GM21515 (cell line): ENCODE results near the gene PDZD8.
"Not testable (repeated sequence)": the region's sequence is repeated elsewhere in the genome, so short reads cannot be mapped to it uniquely, and the experiment has no call there.

ENCODE experiments used
- ATAC-seq: cut with Tn5 transposase; IDR thresholded peaks from one replicate; pipeline ENCODE4 v1.9.1; 2021; ENCODE audit not compliant: unreplicated experiment

The PDZD8 gene

DNA sequence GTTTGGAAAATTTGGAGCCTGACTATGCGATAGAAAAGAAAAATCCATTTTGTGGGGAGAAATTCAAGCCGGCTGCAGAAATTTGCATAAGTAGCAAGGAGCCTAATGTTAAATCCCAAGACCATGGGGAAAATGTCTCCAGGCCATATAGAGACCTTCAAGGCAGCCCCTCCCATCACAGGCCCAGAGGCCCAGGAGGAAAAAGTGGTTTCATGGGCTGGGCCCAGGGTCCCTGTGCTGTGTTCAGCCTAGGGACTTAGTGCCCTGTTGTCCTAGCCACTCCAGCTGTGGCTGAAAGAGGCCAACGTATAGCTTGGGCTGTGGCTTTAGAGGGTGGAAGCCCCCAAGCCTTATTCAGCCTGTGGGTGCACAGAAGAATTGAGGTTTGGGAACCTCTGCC lies 71.8 kb downstream of the PDZD8 start:
- ATAC-seq, result not testable (repeated sequence)

DNA sequence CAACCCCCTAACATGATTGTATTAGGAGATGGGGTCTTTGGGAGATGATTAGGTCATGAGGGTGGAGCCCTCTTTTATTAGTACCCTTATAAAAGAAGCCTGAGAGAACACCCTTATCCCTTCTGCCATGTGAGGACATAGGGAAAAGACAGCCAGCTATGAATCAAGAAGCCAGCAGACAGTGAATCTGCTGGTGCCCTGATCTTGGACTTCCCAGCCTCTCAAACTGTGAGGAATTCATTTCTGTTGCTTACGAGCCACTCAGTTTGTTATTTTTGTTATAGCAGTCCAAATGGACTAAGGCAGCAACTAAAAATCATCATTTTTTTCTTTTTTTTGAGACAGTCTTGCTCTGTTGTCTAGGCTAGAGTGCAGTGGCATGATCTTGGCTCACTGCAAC lies 74.6 kb downstream of the PDZD8 start:
- ATAC-seq, result no peak

DNA sequence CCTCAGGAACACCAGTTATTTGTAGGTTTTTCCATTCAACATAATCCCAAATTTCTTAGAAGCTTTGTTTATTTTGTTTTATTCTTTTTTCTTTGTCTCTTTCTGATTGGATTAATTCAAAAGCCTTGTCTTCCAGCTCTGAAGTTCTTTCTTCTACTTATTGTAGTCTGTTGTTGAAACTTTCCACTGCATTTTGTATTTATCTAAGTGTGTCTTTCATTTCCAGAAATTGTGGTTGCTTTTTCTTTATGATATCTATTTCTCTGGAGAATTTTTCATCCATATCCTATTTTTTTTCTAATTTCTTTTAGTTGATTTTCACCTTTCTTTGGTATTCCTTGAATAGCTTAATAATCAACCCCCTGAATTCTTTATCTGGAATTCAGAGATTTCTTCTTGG lies 75.8 kb downstream of the PDZD8 start:
- ATAC-seq, result no peak

DNA sequence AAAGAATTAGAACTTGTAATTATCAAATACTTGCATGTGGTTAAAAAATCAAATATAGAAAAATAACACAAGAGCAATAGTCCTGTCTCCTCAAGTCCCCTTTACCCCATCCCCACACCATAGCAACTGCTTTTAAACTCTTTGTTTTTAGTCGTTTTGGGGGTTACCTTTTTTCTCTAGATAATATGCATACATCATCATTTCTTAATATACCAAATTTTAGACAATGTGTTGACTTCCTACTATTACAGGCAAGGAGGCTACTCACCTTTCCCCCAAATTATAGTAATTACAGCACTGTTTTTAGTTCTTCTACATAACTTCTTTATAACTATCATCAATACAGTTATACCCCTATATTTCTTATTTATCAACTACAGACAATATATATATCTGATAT lies 77.0 kb downstream of the PDZD8 start:
- ATAC-seq, result no peak

DNA sequence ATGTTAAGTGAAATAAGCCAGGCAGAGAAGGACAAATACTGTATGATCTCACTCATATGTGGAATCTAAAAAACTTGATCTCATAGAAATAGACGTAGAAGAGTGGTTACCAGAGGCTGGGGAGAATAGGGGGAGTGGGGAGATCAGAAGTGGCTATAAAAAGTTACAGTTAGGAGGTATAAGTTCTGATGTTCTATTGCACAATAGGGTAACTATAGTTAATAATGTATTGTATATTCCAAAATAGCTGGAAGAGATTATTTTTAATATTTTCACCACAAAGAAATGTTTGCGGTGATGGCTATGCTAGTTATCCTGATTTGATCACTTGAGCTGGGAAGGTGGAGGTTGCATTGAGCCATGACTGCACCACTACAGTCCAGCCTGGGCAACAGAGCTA lies 80.5 kb downstream of the PDZD8 start:
- ATAC-seq, result no peak

DNA sequence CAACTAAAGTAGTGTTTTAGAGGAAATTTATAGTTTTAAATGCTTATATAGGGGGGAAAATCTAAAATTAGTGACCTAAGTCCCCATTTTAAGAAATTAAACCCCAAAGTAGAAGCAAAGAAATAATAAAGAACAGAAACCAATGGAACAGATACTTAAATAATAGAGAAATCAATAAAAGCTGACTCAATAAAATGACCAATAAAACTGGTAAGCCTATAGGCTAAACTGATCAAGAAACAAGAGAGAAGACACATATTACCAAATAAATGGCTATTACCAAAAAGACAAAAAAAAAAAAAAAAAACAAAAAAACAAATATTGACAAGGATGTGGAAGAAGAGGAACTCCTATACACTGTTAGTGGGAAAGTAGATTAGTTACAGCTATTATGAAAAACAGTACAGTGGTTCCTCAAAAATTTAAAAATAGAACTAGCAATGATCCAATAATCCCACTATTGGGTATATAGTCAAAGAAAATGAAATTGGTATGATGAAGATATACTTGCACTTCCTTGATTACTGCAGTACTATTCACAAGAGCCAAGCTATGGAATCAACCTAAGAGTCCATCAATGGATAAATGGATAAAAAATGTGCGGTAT lies 81.1 kb downstream of the PDZD8 start:
- ATAC-seq, result no peak

DNA sequence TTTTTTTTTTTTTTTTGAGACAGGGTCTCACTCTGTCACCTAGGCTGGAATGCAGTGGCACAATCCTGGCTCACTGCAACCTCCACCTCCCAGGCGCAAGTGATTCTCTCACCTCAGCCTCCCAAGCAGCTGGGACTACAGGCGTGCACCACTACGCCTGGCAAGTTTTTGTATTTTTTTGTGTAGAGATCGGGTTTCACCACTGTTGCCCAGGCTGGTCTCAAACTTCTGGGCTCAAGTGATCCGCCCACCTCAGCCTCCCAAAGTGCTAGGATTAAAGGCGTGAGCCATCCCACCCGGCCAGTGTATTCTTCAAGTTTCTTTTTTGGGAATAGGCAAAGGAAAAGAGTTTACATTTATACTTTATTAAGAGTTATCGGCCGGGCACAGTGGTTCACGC lies 84.4 kb downstream of the PDZD8 start:
- not testable (repeated sequence) for ATAC-seq

DNA sequence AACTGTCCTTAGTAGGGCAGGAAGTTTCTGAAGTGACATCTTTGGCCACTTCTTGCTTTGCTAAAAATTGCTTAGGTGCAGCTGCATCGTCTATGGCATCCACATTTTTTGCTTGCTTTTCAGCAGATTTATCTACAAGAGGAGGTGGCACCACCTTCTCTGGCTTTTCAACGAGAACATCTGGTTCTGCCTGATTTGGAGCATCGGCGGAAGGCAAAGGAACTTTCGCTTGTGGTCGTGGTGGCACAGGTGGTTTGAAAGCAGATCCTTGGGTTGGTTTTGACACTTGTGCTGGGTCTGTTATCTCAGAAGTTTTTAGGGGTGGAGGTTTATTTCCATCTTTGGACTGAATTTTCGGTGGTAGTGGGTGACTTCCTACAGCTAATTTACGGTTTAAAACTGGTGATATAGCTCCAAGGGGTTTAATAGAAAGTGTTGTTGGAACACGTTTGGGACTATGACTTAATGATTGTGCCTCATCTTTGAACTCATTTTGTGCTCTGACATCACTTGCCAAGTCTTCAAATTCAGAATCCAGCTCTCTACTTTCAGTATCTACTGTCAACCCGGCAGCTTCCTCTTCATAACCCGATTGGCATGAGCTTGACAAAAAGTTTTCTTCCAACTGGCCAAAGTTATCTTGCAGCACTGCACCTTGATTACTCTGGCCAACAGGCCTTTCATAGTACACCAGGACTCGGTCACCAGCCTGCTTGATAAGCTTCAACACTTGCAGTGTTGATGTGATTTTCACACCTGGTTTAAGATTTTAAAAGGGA lies 90.3 kb downstream of the PDZD8 start:
- ATAC-seq, result no peak

DNA sequence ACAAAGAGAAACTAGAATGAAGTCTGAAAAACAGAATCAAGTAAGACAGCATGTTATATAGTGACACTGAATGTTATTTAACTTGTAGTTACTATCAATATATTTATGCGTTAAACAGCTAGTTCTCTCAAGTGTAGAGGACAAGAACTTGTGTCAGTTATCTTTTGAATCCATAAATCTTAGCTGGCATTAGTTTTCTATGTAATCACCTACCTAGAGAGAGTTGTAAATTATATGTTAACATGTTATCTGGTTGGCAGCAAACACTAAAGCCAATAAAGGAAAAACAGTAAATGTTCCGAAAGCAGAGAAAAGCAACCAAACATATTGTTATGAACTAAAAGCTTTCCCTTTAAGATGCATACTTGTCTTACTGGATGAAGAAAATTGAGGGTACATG lies 97.6 kb downstream of the PDZD8 start:
- ATAC-seq, result no peak

DNA sequence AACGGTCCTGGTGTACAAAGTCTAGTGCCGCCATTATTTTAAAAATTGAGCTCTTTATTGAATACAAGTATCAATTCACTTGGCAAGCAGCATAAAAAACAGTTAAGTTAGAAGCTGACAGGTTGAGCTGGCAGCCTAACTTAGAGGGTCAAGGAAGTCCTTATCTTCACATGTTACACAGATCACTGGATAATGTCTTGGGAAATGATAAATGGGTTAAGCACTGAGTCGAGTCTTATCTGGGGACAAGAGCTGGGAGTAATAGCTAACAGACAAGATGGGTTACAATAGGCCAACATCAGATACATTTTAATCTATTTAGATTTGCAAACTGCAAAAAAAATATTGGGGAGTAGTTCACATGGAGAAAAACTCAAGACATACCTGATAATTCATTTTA lies 100.1 kb downstream of the PDZD8 start:
- ATAC-seq, result no peak

DNA sequence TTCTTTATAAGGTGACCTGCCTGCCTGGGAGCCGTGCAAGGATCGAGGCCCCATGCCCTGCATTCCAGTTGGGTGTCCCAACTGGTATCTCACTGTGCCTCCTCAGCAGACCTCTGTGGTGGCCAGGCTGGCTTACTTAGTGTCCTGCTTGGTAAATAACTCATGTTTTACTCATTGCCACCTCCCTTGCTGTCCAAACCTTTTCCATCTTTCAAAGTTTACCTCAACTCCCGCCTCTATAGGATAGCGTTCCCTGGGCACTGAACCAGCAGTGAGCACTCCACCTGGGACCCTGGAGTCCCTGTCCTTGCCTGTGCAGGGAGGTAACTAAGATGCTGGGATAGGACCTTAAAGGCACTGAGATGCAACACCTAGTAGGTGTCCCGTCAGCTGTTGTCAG lies 100.7 kb downstream of the PDZD8 start:
- ATAC-seq, result no peak

DNA sequence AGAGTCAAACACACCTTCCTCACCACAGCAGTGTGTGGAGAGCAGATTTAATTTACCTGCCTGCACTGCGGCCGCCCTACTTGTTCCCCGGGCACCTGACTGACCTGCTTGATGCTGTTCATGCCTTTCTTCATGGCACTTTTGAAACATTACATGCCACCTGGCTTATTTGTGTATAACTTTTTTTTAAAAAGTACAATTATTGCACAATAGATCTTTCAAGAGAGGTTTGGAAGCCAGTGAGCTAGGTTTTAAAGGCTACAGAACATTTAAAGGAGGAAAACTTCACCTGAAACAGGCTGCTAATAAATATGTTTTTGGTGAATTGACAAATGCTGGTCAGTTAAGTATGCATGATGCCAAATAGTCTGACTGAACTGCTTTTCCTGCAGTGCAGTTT lies 101.3 kb downstream of the PDZD8 start:
- no peak for ATAC-seq

DNA sequence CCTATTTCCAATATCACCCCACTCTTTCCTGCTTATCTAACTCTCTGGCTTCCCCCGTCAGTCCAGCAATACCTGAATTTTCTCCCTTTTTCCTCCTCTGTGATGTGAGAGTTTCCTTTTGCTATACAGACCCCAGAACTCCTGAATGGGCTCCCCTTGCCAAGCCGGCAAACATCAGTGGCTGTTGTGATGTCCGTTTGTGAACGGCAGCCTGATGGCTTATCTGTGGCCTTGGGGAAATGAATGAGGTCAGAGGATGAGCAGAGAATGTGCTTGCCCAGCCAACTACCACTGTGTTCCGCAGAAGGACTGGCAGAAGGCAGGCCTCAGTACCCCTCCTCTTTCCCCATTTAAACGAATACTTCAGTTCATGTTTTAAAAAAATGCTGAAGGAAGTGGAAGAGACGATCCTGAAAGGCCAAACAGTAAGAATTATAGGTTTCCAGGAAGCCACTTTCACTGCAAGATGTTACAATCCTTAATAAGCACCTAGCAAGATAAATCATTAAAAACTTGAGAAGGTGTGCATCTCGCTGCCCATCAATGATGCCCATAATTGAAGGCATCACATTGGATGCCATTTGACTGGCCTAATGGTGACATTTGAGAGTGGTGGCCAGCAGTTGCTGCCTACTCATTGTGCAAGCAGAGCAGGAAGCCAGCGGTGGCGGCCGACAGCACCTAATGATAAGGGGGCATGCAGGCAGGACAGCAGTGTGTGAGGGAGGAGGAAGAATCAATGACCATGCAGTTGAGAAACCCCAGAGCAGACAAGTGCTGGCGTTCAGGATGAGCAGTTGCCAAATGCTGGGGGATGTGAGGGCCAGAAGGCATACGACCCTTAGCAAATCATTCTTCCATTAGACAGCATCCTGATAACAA lies 102.8 kb downstream of the PDZD8 start:
- ATAC-seq, result no peak

DNA sequence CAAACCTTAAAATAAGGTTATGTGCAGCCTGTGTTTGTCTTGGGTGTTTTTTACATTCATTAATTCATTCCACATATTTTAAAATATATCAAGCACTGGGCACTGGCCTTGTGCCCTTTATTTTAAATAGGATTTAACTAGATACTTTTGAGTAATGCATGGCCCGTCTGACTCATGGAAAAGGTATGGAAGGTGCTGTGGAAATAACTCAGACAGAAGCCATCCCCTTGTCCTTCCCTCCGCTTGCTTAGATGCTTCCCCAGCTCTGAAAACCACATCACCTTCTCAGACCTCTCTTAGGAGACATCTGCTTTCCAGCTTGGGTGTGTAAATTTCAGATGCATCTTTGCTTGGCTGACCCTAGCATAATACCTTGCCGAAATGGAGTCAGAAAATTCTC lies 103.8 kb downstream of the PDZD8 start:
- ATAC-seq, result no peak

DNA sequence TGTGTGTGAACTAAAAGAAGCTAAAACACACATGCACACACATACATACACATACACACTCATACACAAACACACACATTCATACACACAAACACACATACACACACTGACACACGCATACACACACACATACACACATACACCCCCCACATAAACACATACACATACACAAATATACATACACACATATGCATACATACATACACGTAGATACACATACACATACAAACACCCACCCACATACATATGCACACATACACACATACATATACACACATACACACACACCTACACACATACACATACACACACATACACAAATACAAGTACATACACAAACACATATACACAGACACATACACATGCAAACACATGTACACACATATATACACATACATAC lies 106.3 kb downstream of the PDZD8 start:
- ATAC-seq, result no peak

DNA sequence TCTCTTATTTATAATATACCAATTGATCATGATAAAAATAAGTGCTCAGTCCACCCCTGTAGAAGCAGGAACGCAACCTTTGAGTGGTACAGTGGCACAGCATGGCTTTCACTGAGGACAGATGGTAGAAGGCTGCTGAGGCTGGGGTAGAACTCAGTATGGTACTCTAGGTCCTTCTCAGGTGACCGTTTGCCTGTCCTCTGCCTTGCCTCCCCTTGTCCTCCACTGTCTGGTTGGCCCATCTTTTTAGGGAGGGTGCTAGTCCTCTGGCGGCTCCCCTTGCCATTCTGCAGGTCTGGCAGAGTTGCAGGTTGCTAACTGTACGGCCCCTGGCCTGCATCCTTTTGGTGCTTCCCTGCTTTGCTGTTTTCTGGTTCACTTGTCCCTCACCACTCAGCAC lies 107.0 kb downstream of the PDZD8 start:
- ATAC-seq, result no peak

DNA sequence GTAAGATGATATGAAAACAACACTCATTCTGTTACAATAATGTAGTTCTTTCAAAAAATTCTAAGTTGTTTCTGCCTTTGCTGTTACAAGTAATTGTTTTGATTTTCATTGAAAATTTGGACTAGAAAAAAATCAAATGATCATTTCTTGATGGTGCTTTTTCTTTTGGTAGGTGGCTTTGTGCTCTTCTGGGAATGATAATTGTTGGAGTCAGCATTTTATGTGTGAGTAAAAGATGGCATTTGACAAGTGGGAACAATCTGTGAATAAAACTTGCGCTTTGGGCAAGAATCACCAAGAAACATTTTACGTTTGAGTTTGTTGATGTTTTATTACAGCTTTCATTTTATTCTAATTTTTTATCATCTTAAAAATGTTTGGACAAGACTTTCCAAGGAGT lies 108.4 kb downstream of the PDZD8 start:
- no peak for ATAC-seq

DNA sequence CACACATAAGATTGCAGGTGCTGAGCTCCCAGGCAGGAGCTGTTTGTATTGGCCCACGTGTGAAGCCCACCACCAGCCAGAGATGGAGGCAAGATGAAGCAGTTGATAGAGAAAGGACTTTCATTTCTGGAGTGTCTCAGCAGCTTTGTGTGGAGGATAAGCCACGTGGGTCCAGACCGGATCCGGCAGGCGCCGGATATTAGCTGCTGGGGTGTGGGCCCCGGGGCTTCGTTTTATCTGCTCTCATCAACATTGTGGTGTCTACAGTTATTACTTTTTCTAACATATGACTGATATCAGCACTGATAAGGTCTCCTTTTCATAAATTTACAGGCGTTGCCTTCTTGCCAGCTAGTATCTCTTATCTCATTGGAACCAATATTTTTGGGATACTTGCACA lies 108.8 kb downstream of the PDZD8 start:
- ATAC-seq, result no peak

DNA sequence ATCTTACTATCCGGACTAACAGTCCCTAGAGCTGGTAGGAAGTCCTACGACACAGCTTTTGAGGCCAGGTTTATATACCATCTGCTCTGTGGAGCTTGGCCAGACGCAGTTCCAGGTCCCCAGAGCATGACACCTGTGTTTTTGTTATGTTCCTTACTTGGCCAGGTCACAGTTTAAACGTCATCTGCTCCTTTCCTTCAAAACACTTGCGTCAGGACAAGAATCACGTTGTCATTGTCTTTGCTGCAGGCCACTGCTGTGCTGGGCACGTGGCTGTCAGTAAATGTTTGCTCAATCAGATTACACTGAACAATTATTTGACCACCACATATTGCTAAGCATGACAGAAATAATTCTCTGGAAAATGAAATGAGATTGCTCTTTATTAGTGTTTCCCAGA lies 110.5 kb downstream of the PDZD8 start:
- ATAC-seq, result no peak

DNA sequence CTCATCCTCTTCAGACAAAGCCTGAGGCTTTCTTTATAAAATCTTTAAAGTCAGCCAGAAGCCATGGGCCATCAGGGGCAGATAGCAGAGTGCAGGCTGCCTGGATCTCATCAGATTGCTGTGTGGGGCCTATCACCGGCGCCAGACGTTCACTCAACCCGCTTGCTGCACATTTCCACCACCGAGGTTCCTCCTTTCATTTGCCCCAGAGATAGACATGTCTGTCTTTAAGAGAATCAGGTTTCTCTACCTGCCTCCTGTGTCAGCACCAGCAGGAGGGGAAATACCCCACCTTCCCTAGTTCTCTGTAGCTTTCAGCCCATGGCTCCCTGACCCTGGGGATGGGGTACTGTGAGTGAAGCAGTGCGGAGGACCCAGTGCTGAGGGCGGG lies 112.3 kb downstream of the PDZD8 start:
- ATAC-seq, result no peak

DNA sequence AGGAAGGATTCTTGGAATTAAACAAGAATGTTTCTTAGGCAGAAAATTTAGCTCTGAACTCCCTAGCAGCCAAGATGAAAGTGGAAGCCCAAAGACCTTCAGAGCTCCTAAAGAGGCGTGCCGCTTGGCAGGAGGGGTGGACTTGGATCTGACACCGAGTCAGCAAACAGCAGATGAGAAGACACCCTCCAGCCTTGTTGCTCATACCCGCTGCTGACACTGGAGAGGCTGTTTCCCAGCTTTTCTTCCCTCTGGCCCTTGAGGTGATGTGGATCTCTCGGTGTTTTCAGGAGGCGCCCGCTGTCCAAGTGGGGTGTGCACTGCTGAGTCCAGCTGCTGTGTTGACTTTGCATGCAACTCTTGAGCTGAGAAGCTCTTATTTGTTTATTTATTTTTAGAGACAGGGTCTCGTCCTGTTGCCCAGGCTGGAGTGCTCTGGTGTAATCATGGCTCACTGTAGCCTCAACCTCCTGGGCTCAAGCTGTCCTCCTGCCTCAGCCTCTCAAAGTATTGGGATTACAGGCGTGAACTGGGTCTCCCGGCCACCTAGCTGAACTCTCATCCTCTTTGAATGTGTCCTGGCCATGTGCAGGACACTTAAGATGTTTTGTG lies 112.8 kb downstream of the PDZD8 start:
- no peak for ATAC-seq

DNA sequence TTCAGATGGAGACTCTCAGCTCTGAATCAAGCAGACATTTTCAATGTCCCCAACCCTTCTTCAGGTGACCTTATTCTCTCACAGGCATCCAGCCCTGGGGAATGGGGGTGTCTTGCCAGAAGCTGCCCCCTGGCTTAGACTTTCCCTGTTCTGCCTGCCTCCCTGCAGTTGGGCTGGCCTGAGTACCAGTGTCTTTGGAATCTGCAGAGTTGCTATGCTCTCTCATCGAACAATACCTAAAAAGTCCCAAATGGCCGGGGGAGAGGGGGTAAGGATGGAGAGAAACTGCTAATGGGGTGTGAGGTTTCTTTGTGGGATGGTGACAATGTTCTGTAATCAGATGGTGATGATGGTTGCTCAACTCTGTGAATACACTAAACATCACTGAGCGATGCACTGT lies 113.7 kb downstream of the PDZD8 start:
- ATAC-seq, result no peak
